Liver (tissue), 9 donors: ENCODE results near the gene NDUFA3. TPM values are rescaled to one million over a fixed set of nuclear protein-coding genes. Genes with fewer than 3 reads are reported as not detected.

Source experiments
- DNase-seq: peaks from one replicate; pipeline ENCODE4 v3.0.0-alpha.2; 2017; ENCODE audit warnings: low spot score
- H3K27ac ChIP-seq, 2 donors: one replicate each; pipeline ENCODE4 v1.7.0; 2013; ENCODE audit warnings: inconsistent platforms in 2 of 2, low read length in 2 of 2, control low read depth in 1 of 2, low read depth in 1 of 2, mild to moderate bottlenecking in 1 of 2
- H3K27me3 ChIP-seq, 4 donors: one replicate each; pipeline versions ENCODE4 v1.6.1 to v1.7.0; 2013; ENCODE audit warnings: low read length in 3 of 4, inconsistent platforms in 1 of 4, mild to moderate bottlenecking in 1 of 4, moderate library complexity in 1 of 4; ENCODE audit not compliant: control insufficient read depth in 4 of 4, insufficient read depth in 4 of 4
- H3K36me3 ChIP-seq, 4 donors: one replicate each; pipeline versions ENCODE4 v1.6.1 to v1.7.0; 2013; ENCODE audit warnings: low read length in 3 of 4, mild to moderate bottlenecking in 3 of 4, low read depth in 1 of 4, moderate library complexity in 1 of 4; ENCODE audit not compliant: control insufficient read depth in 4 of 4, insufficient read depth in 3 of 4
- H3K4me1 ChIP-seq, 4 donors: one replicate each; pipeline versions ENCODE4 v1.6.1 to v1.7.0; 2013; ENCODE audit warnings: low read length in 3 of 4, mild to moderate bottlenecking in 3 of 4, moderate library complexity in 1 of 4; ENCODE audit not compliant: control insufficient read depth in 4 of 4, insufficient read depth in 4 of 4
- H3K4me3 ChIP-seq, 3 donors: one replicate each; pipeline versions ENCODE4 v1.6.1 to v1.7.0; 2013; ENCODE audit warnings: low read length in 3 of 3, control low read depth in 1 of 3, low read depth in 1 of 3, mild to moderate bottlenecking in 1 of 3
- H3K9ac ChIP-seq, 2 donors: one replicate each; pipeline ENCODE4 v1.7.0; 2013; ENCODE audit warnings: low read length in 2 of 2, mild to moderate bottlenecking in 2 of 2, moderate library complexity in 2 of 2, control low read depth in 1 of 2, low read depth in 1 of 2
- H3K9me3 ChIP-seq, 4 donors: one replicate each; pipeline versions ENCODE4 v1.6.1 to v1.7.0; 2013; ENCODE audit warnings: low read length in 3 of 4; ENCODE audit not compliant: control insufficient read depth in 4 of 4
- ATF3 ChIP-seq: IDR thresholded peaks from 2 replicates; pipeline ENCODE4 v1.6.1; 2016; ENCODE audit warnings: antibody characterized with exemption
- CTCF ChIP-seq: fragments of 150-350 bp; IDR thresholded peaks from 2 replicates; pipeline ENCODE4 v1.5.1; 2017; ENCODE audit warnings: improper control_type of control experiment, low read depth, low read length; ENCODE audit not compliant: missing input control
- EGR1 ChIP-seq, 2 donors: IDR thresholded peaks; 2 replicates each; pipeline ENCODE4 v1.6.1; 2016 to 2018; ENCODE audit warnings: antibody characterized with exemption in 2 of 2, low read depth in 2 of 2
- FOXA2 ChIP-seq: IDR thresholded peaks from 2 replicates; pipeline ENCODE4 v1.6.1; 2016; ENCODE audit warnings: antibody characterized with exemption
- GABPA ChIP-seq, 2 donors: IDR thresholded peaks in 1 of 2; conservative IDR thresholded peaks in 1 of 2; 2 replicates each; pipeline ENCODE4 v1.6.1; 2016; ENCODE audit warnings: antibody characterized with exemption in 2 of 2, mild to moderate bottlenecking in 1 of 2, moderate library complexity in 1 of 2
- HNF4A ChIP-seq, 2 donors: conservative IDR thresholded peaks; 2 replicates each; pipeline ENCODE4 v1.6.1; 2016; ENCODE audit warnings: antibody characterized with exemption in 2 of 2, mild to moderate bottlenecking in 2 of 2
- HNF4G ChIP-seq: IDR thresholded peaks from 2 replicates; pipeline ENCODE4 v1.6.1; 2016; ENCODE audit warnings: antibody characterized with exemption
- JUND ChIP-seq, 2 donors: IDR thresholded peaks; 2 replicates each; pipeline ENCODE4 v1.6.1; 2016; ENCODE audit warnings: antibody characterized with exemption in 2 of 2
- NR2F2 ChIP-seq: IDR thresholded peaks from 2 replicates; pipeline ENCODE4 v1.6.1; 2016; ENCODE audit warnings: antibody characterized with exemption
- RAD21 ChIP-seq, 2 donors: IDR thresholded peaks; 2 replicates each; pipeline ENCODE4 v1.6.1; 2016; ENCODE audit warnings: antibody characterized with exemption in 2 of 2, mild to moderate bottlenecking in 2 of 2
- REST ChIP-seq: IDR thresholded peaks from 2 replicates; pipeline ENCODE4 v1.6.1; 2016; ENCODE audit warnings: antibody characterized with exemption, mild to moderate bottlenecking
- RXRA ChIP-seq, 2 donors: IDR thresholded peaks; 2 replicates each; pipeline ENCODE4 v1.6.1; 2017 to 2018; ENCODE audit warnings: antibody characterized with exemption in 2 of 2, mild to moderate bottlenecking in 1 of 2
- SP1 ChIP-seq: IDR thresholded peaks from 2 replicates; pipeline ENCODE4 v1.6.1; 2018; ENCODE audit warnings: antibody characterized with exemption, mild to moderate bottlenecking
- TAF1 ChIP-seq: conservative IDR thresholded peaks from 2 replicates; pipeline ENCODE4 v1.6.1; 2016; ENCODE audit warnings: antibody characterized with exemption, mild to moderate bottlenecking
- YY1 ChIP-seq: IDR thresholded peaks from 2 replicates; pipeline ENCODE4 v1.6.1; 2016; ENCODE audit warnings: antibody characterized with exemption, mild to moderate bottlenecking
- ZBTB33 ChIP-seq: IDR thresholded peaks from 2 replicates; pipeline ENCODE4 v1.6.1; 2016; ENCODE audit warnings: antibody characterized with exemption
- WGBS: extraction: QIAGEN DNeasy Blood & Tissue Kit; methylation state at CpG from one replicate; pipeline ENCODE4 v1.1.7; 2013; 5-methylcytosine and 5-hydroxymethylcytosine counted together
- polyA plus RNA-seq, 2 donors: library from polyadenylated mRNA; stranded (reverse) in 1 of 2; unstranded in 1 of 2; fragments of 200-250 nt in 1 of 2; fragments of >200 nt in 1 of 2; fragmentation: Nextera tagmentation in 1 of 2; extraction: Ambion mirVana in 1 of 2; gene quantifications; one replicate each; pipeline versions ENCODE4 v1.2.1 to v1.2.3, GENCODE V29; 2013 to 2015
- total RNA-seq, 2 donors: library from RNA; depleted of rRNA; stranded (reverse); fragments of >200 nt; gene quantifications; one replicate each; pipeline ENCODE4 v1.2.3, GENCODE V29; 2014
- TF ChIP-seq, protein P1 (sequence below): IDR thresholded peaks from 2 replicates; pipeline ENCODE4 v1.6.1; 2016; ENCODE audit warnings: antibody characterized with exemption
- donor health status: healthy.
- donor health status: healthy.
- donor health status: healthy.
- donor health status: healthy.
- donor health status: healthy.

NDUFA3 gene
- total and polyA plus RNA-seq, 4 donors, result 5.9 to 343 (median 68.5) TPM

DNA sequence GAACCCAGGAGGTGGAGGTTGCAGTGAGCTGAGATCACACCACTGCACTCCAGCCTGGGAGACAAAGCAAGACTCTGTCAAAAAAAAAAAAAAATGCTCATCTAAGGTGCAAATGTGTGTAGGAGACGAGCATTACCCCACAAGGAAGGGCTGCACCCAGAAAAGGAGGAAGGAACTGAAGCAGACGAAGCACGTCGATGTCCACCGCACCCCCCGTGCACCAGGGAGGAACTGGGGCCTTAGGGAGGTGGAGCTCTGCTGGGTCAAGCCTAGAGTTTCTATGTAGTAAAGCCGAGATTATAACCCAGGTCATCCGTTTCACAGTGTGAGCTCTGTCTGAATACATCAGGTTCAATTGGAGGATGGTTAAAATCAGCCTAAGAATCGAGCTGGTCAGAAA lies 40.0 kb upstream of the NDUFA3 start:
- no peak for TF ChIP-seq NR2F2
- no peak for TF ChIP-seq SP1
- no peak for TF ChIP-seq REST
- no peak for TF ChIP-seq HNF4A (conservative IDR thresholded peaks at IDR 0.05)
- no peak for TF ChIP-seq EGR1 (IDR thresholded peaks at IDR 0.05; ENCODE audit: low read depth in 2 of 2)
- no peak for TF ChIP-seq ZBTB33
- no peak for TF ChIP-seq FOXA2
- TF ChIP-seq, protein P1, sequence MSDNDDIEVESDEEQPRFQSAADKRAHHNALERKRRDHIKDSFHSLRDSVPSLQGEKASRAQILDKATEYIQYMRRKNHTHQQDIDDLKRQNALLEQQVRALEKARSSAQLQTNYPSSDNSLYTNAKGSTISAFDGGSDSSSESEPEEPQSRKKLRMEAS, result no peak
- no peak for TF ChIP-seq CTCF
- TF ChIP-seq RAD21 (IDR thresholded peaks at IDR 0.05), result no peak
- no peak for TF ChIP-seq RXRA (IDR thresholded peaks at IDR 0.05)
- no peak for TF ChIP-seq TAF1
- no peak for TF ChIP-seq GABPA (IDR thresholded peaks at IDR 0.05 in 1 of 2, conservative IDR thresholded peaks at IDR 0.05 in 1 of 2)
- TF ChIP-seq YY1, result no peak
- no peak for TF ChIP-seq JUND (IDR thresholded peaks at IDR 0.05)
- TF ChIP-seq HNF4G, result no peak
- no peak for TF ChIP-seq ATF3
- H3K27me3 ChIP-seq, result no peaks in the 10 kb centered on the region
- no peaks in the 10 kb centered on the region for H3K36me3 ChIP-seq
- H3K4me3 ChIP-seq, result no peak overlapping the region
- no peaks in the 10 kb centered on the region for H3K4me1 ChIP-seq
- H3K27ac ChIP-seq, result no peak overlapping the region
- 64% methylated on average over 9 of the region's 9 CpGs for WGBS
- H3K9me3 ChIP-seq, result peaks cover 0 to 2% (median 0%) of the 10 kb centered on the region in 4 donors
- no peak overlapping the region for H3K9ac ChIP-seq
- no peak for DNase-seq
